Measurements from ENCODE around the gene BATF.

BATF gene

GRCh38 chr14:75535164-75535898 lies 13.1 kb downstream of the BATF start:
- DNase-seq, result no peak

- DNase-seq, result no peak
Observed at GRCh38 chr14:75537071-75537470, 14.8 kb downstream of the BATF start.

GRCh38 chr14:75539162-75539560 lies 16.9 kb downstream of the BATF start:
- no peak for DNase-seq

DNA sequence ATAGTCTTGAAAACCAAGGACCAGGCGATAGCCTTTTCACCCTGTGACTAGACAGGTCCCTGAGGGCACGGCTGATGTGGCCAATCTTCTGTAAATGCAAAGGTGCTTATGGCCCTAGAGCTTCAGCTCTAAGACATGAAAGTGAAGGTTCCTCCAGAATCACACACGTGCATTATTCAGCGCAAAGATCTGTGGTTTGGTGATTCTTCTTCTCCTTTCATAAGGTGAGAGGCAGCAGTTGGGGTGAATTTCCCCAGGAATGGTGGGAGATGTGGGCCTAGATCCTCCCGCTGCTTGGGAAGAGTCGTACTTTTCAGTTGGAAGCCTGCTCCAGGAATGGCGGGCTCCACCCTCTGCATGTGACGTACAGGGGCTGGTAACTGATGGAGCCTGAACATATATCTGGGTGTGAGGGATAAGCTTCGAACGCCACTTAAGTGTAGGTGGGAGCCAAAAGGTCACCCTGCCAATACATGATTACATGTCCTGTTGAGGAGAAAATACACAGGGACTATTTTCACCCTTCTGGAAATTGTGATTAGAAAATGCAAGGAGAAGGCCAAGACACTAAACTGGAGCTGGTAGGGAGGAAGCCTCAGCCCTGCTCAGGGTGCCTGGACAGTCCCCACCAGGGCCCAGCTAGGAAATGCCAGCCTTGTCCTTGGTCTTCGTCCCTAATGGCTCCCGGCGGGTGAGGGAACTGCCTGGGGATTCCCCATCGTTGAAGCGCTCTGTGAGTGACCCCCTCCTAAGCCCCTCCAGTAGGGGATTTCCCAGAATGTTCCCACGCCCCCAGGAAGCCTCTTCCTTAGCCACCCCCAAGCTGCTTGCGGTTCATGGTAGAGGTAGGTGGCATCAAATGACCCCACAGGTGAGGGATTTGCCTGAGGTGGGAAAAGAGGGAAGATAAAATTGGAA lies 17.6 kb downstream of the BATF start:
- DNase-seq, result no peak

- no peak for DNase-seq
Observed at GRCh38 chr14:75540479-75540851, 18.2 kb downstream of the BATF start.

GRCh38 chr14:75542588-75543091 lies 20.4 kb downstream of the BATF start:
- DNase-seq, result no peak

- no peak for DNase-seq
Observed at GRCh38 chr14:75543253-75543652, 21.0 kb downstream of the BATF start.

DNA sequence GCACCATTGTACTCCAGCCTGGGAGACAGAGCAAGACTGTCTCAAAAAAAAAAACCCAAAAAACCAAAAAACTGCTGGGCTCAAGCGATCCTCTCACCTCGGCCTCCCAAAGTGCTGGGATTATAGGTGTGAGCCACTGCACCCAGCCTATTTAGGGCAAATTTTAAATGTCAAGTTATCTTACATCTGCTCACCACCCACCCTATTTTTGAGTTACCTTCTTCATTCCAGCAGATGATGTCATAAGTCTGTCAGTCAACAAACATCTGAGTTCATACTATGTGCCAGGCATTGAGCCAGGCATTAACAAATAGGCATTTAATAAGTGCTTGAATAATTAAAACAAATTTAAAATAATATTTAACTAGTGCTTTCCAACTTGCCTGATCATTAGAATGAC lies 21.5 kb downstream of the BATF start:
- no peak for DNase-seq

DNA sequence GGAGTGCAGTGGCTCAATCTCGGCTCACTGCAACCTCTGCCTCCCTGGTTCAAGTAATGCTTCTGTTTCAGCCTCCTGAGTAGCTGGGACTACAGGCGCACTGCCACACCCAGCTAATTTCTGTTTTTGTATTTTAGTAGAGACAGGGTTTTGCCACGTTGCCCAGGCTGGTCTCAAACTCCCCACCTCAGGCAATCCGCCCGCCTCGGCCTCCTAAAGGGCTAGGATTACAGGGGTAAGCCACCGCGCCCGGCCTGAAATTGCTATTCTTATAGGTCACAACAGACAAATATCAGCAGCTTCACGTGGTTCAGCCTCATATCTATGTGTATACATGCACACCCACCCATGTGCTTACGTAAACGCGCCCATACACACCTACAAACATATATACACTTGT lies 23.6 kb downstream of the BATF start:
- no peak for DNase-seq

- no peak for DNase-seq
Observed at GRCh38 chr14:75547552-75548250, 25.4 kb downstream of the BATF start.

DNA sequence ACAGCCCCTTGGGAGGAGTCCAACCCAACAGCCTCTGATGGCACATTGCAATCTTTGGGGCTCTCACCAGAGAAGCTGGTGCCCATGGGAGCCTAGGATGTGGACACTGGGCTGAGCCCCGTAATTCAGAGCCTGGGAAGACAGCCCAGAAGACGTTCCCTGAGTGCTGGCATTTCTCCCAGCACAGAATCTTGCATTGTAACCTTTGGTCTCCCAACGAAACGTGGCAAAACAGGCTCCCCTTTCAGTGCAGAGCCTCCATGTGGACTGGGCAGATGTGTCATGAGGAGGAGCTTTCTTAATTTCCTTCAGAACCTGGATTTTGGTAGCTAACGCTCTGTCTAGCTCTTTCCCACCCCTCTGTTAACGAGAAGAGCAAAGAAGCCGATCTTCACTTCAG lies 26.3 kb downstream of the BATF start:
- DNase-seq, result no peak

DNA sequence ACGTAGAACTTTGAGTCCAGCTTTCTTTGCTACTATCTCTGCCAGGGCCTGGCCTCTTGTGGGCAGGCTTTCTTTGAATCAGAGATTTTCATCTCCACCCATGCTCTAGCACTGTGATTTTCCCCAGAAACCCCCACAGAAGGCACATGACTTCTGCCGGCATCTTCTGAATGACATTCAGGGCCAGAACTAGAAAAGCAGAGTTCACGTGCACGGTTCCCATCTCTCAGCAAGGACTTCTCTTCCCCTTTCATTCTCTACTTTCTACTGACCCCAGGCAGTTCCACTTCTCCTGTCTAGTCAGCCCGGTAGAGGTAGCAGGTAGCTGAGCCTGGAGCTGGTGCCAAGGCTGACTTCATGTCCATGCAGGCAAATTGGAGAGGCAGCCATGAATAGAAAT lies 26.9 kb downstream of the BATF start:
- DNase-seq, result no peak

DNA sequence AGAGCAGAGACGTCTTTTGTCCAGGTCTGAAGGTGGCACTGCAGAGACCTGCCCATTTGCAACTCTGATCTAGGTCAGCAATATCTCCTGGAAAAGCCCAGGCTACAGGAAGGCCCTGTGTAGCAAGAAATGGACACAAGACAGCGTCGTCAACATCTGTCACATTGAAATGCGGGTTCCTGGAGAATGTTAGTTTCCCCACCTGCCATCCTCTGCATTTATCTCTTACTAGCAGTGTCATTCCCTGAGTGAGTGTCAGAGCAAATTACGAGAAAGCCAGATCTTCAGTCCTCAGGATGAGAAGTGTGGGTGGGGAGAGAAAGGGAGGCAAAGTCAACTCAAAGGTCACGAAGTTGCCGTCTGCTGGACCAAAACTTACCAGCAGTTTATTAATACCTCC lies 28.8 kb downstream of the BATF start:
- DNase-seq, result no peak

DNA sequence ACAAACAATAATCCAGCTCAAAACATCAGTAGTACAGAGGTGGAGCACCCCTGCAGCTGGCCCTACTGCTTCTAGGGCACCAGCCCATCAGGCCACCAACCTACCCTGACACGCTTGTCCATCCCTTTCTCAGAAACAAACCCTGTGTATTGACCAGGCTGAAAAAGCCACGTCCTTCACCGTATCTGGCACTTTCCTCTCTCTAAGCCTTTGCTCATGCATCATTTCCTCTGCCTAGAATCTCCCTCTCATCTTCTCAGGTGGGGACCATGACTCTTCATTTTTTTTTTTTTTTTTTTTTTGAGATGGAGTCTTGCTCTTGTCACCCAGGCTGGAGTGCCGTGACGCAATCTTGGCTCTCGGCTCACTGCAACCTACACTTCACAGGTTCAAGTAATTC lies 30.9 kb downstream of the BATF start:
- DNase-seq, result no peak

DNA sequence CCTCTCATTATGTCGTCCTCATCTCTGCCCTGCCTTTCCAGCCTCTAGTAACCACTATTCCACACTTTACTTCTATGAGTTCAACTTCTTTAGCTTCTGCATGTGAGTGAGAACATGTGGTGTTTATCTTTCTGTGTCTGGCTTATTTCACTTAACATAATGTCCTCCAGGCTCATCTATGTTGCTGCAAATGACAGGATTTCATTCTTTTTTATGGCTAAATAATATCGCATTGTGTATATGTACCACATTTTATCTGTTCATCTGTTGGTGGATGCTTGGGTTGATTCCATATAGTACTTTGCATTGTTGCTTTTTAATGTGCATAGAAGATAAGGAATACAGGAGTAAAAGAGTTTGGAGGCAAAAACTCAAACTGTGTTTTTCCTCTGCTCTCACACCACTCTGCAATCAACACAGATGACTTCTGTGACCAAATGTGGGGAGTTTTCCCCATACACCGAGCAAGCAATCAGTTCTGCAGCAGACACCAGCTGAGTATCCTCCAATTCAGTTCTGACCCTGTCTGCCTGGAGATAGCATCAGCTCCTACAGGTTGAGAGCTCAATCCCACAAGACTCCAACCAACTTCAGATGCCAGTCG lies 31.6 kb downstream of the BATF start:
- no peak for DNase-seq

- DNase-seq, result no peak
Observed at GRCh38 chr14:75554482-75554881, 32.2 kb downstream of the BATF start.

DNA sequence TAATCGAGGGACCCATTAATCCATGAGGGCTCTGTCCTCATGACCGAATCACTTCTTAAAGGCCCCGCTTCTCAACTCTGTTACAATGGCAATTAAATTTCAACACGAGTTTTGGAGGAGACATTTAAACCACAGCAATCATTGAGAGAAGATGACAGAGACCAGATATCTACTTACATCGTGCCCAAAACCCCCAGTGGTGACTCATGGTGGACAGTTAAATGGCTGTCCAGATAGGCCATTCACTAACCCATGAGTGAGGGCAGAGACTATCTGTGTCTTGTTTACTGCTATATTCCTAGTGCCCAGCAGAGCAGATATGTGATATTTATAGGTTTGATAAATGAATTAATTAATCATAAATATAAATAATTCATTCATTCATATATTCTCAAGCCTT lies 36.2 kb downstream of the BATF start:
- DNase-seq, result no peak

- no peak for DNase-seq
Observed at GRCh38 chr14:75559045-75559444, 36.8 kb downstream of the BATF start.

GRCh38 chr14:75559451-75560222 lies 37.4 kb downstream of the BATF start:
- peak; percentile 13 for DNase-seq

- DNase-seq, result peak; percentile 1
Observed at GRCh38 chr14:75561013-75561432, 38.8 kb downstream of the BATF start.

DNA sequence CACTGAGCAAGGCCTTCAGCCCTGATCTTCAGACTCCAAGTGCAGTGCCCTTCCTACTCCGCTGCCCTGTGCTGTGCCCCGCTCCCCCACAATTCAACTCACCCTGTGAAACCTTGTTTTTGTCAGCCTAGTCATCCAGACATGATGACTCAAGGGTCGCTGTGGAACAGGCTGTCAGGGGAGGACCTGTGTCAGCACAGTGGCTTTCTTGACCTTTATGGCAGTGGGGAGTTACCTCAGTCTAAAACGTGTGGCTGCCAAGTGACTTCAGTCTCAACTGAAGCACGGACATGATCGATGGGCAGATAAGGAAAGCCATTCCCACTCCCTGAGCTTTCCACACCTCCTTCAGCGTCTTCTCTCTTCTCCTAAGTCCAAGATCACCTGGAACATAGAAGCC lies 39.8 kb downstream of the BATF start:
- peak; percentile 1 for DNase-seq

DNA sequence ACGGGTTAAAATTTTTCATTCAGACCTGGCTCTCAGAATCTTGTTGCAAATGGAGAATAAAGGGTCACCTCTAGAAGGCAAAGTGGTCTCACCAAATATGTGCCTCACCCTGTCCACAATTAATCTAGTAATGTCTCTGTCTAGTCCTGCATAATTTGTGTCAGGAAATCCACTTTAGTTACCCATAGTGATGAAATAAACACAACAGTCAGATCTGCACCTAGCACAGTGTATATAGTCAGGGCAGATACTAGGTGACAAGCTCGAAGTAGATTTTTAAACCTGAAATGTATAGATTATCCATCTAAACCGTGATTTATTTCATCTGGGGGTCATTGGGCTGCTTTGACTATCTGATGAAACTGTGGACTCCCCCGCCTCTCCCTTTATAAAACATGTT lies 40.2 kb downstream of the BATF start:
- DNase-seq, result no peak
